Omental fat pad (tissue), 4 donors: ENCODE measurements around the gene MAST4. TPM values are rescaled to one million over a fixed set of nuclear protein-coding genes. Genes with fewer than 3 reads are reported as not detected.

Experiments
- ATAC-seq: fragments of 150-250 bp; one replicate; pipeline ENCODE4 v1.9.1; 2016; ENCODE audit warnings: mild to moderate bottlenecking, moderate library complexity; ENCODE audit not compliant: low FRiP score
- DNase-seq: peaks from one replicate; pipeline ENCODE4 v3.0.0-alpha.2; 2019; ENCODE audit warnings: low spot score
- total RNA-seq, 4 donors: library from RNA; depleted of rRNA; stranded (reverse); fragments of >200 nt; gene quantifications; one replicate each; pipeline ENCODE4 v1.1.0, GENCODE V29; 2016
- TF ChIP-seq, protein P1 (sequence below), 3 donors: fragments of 450-650 bp; IDR thresholded peaks; one replicate each; pipeline ENCODE4 v1.5.1; 2016 to 2017; ENCODE audit warnings: antibody characterized with exemption in 3 of 3, mild to moderate bottlenecking in 3 of 3, moderate library complexity in 2 of 3

MAST4 gene
- total RNA-seq, 4 donors from 2014 or later, result 52.2 to 76.8 (median 57.3) TPM

DNA sequence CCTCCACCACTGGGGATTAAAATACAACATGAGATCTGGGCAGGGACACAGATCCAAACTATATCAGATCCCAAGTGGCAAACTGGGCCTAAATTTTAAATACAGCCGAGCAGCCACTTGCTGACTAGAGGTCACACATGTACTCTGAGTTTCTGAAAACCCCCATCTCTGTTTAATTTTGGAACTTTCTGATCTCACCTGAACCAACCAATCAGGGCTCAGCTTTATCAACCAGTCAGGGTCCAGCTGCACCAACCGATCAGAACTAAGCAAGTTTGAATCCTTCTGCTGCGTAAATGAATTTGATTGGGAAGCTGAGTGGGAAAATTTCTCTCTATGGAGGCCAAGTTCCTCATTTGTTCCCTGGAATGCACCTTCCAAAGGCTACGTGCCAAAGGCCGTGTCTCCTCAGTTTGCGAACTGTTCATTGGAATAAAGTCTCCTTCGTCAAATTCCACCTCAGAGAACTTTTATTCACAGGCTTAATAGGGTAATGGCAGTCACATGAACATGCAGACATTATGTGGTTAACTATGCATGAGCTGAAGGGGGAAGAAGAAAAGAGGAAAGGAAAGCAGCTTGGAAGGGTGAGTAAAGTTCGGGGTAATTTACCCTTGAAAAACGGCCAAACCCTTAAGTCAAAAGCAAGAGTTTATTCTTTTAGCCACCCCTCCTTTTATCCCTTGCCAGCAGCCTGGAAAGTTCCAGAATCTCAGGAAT lies 596.7 kb downstream of the MAST4 start:
- TF ChIP-seq, protein P1, sequence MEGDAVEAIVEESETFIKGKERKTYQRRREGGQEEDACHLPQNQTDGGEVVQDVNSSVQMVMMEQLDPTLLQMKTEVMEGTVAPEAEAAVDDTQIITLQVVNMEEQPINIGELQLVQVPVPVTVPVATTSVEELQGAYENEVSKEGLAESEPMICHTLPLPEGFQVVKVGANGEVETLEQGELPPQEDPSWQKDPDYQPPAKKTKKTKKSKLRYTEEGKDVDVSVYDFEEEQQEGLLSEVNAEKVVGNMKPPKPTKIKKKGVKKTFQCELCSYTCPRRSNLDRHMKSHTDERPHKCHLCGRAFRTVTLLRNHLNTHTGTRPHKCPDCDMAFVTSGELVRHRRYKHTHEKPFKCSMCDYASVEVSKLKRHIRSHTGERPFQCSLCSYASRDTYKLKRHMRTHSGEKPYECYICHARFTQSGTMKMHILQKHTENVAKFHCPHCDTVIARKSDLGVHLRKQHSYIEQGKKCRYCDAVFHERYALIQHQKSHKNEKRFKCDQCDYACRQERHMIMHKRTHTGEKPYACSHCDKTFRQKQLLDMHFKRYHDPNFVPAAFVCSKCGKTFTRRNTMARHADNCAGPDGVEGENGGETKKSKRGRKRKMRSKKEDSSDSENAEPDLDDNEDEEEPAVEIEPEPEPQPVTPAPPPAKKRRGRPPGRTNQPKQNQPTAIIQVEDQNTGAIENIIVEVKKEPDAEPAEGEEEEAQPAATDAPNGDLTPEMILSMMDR (IDR thresholded peaks at IDR 0.05), result no peak
- DNase-seq, result no peak
- no peak for ATAC-seq

DNA sequence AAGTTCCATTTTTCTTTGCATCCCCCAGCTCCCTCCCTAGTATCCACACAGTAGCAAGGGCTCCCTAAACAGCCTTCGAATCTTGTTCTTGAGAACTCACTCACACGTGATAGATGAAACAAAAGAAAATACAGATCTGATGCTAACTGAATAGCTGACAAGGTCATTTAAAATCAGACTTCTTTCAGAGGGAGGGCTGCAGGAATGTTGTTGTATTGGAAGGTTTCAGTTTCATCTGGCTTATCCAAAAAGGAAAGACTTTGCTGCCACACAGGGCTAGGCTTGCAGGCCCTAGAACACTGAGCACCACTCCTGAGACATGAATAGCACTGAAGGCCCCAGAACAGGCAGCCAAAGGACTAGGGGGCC lies 597.2 kb downstream of the MAST4 start:
- TF ChIP-seq, protein P1 (IDR thresholded peaks at IDR 0.05), result no peak
- ATAC-seq (no peak), DNase-seq (no peak)

DNA sequence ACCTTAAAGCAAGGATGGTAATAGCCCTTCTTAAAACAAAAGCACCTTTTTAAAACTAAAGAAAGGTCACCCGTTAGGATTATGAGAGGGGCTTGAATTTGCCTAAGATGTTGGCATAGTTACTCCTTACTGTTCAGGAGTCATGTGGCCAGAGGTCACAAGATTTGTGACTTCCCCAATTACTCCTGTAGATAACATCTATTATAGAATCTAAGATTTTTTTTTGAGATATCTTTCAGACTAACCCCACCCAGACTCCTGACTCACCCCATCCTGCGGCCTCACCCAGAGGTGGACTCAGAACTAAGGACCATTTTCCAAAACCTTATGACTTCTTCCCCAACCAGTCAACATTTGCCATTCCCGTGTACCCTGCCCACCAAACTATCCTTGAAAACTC lies 598.0 kb downstream of the MAST4 start:
- no peak for ATAC-seq
- TF ChIP-seq, protein P1 (IDR thresholded peaks at IDR 0.05), result no peak
- DNase-seq, result no peak

DNA sequence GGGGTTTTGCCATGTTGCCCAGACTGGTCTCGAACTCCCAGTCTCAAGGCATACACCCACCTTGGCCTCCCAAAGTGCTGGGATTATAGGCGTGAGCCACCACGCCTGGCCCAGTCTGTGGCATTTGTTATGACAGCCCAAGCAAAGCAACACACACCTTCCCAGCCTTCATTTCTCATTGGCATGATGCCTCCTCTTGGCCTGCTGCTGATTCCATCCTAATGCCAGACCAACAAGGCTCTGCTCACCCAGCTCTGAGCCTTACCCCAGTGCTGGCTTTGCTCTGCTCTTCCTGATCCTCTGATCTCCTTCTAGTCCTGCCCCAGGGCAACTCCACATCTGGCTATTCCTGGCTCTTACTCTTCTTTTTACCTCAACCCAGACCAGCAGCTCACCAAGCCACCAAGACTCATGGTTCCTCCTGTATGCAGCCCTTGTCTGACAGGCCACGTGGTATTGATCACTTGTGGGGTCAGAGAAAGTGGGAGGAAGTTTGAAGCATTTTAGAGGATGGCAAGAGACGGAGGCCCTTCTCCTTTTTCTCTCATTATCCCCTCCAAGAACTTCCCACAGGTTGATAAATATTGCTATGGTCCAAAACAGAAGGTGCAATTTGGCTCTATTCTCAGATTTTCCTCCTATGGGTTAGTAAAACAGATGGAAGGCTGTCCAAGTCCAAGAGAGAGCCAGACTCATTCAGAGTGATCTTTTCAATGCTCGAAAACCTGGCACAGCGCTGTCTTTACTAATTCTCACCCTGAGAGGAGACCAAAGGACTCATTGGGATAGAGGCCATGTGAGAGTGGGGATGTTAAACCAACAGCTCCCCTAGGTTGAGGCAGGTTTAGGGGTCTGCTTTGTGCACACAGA lies 599.4 kb downstream of the MAST4 start:
- ATAC-seq, result no peak

DNA sequence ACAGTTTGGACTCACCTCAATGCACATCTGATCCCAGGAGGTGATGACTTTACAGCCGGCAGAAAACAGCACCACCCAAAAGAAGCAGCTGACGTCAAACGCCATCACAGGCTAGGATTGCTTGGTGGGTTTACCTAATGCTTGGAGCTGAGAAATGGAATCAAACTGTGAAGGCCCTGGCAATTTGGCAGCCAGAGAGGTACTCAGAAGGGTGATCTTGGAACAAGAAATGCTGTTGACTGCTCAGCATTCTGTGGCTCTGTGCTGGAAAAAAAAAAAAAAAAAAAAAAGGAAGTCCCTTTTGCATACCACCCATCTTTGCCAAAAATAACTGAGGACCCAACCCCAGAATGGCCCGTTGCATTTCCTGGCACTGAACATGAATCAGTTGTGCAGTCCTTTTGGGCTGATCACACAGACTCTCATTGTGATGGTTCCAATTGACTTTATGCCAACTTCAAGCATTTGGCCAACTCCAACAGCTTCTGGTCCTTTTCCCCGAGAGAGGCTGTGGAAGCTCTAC lies 600.4 kb downstream of the MAST4 start, which contains the start of gene CD180:
Gene CD180, minus strand, starts transcription at position 263 of the 523 bp plus-strand sequence. Its CDS starts 158 bp downstream, at position 105.
- no peak for DNase-seq
- ATAC-seq, result no peak
- TF ChIP-seq, protein P1 (IDR thresholded peaks at IDR 0.05), result no peak

More for the DNA sequence above, 599.4 kb downstream of the MAST4 start:
- no peak for DNase-seq
- TF ChIP-seq, protein P1 (IDR thresholded peaks at IDR 0.05), result no peak

DNA sequence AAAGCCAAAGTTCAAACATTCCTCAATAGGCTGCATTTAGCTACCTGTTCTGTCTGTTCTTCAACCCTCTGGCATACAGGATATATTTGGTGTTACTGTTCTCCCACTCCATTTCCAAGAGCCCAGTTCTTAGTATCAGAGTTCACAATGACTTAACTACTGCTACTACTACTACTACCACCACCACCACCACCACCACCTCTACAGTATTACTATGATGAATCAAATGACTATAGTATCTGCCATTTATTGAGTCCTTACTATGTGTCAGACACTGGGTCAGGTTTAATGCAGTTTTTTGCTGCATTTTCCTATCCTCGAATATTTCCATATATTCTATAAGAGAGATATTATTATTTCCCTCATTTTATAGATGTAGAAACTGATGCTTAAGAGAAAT lies 601.3 kb downstream of the MAST4 start:
- ATAC-seq, result no peak
- TF ChIP-seq, protein P1 (IDR thresholded peaks at IDR 0.05), result no peak
- no peak for DNase-seq
